Measurements from ENCODE around the gene HHAT.
"Not testable (repeated sequence)": the region's sequence is repeated elsewhere in the genome, so short reads cannot be mapped to it uniquely, and the experiment has no call there.

The HHAT gene

DNA sequence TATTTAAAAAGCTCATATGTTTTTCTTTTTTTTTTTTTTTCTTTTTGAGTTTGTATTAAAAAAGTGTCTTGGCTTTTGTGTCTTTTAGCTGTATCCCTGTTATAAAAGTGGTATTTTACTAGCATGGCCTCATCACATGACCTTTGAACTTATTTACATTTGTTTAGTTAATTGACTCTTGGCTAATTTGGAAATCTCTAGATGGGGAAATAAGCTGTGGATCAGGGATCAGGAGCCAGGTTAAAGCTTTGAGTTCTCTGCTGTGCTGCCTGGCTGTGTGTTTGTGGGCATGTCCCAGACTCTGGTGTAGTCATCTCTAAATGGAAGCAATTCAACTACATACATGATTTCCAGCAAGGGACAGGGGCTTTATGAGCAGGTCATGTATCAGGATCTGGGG, 56.5 kb downstream of the HHAT start:
- no peak for DNase-seq (ENCODE audit: extremely low read depth in 1 of 2, low read depth in 1 of 2)

GRCh38 chr1:210394281-210394821, 65.6 kb downstream of the HHAT start:
- no peak for DNase-seq (ENCODE audit: extremely low read depth in 1 of 2, low read depth in 1 of 2)

DNA sequence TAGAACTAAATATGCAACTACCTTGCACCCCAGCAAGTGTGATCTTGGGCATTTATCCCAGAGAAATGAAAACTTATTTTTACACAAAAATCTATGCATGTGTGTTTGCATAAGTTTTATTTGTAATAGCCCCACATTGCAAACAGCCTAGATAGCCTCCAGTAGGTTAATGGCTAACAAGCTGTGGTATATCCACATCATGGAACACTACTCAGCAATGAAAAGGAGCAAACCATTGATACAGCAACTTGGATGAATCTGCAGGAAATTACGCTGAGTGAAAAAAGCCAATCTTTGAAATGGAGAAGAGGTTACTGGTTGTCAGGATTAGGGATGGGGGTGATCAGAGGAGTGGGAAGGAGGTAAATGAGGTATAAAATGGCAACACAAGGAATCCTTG, 67.8 kb downstream of the HHAT start:
- DNase-seq (ENCODE audit: extremely low read depth in 1 of 2, low read depth in 1 of 2) = no peak

DNA sequence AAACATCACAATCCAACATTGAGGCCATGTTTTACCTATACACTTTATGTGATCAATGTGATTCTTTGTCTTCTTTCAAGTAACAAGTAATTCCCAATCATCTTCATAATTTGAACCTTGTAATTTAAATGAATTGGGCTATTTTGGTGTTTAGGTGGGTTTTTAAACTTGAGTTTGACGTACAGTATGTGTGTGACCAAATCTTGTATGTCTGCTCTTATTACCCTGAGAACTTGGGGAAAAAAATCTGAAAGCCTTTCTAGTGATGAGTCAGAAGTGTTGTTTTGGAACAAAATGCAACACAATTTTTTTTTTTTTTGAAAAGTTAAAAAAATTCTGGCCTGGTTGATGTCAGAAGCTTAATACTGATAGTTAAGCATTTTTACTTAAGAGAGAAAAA, 68.5 kb downstream of the HHAT start:
- no peak for DNase-seq (ENCODE audit: extremely low read depth in 1 of 2, low read depth in 1 of 2)

GRCh38 chr1:210397681-210398080, 69.0 kb downstream of the HHAT start:
- no peak for DNase-seq (ENCODE audit: extremely low read depth in 1 of 2, low read depth in 1 of 2)

GRCh38 chr1:210398466-210398865, 69.8 kb downstream of the HHAT start:
- no peak for DNase-seq (ENCODE audit: extremely low read depth in 1 of 2, low read depth in 1 of 2)

GRCh38 chr1:210400043-210400840, 71.5 kb downstream of the HHAT start:
- DNase-seq (ENCODE audit: extremely low read depth in 1 of 2, low read depth in 1 of 2) = no peak

- no peak for DNase-seq (ENCODE audit: extremely low read depth in 1 of 2, low read depth in 1 of 2)
These were observed 73.9 kb downstream of the HHAT start for GRCh38 chr1:210402560-210402959.

GRCh38 chr1:210405316-210405715, 76.6 kb downstream of the HHAT start:
- DNase-seq (ENCODE audit: extremely low read depth in 1 of 2, low read depth in 1 of 2) = no peak

- not testable (repeated sequence) for DNase-seq (ENCODE audit: extremely low read depth in 1 of 2, low read depth in 1 of 2)
These were observed 77.6 kb downstream of the HHAT start for GRCh38 chr1:210406341-210406740.

GRCh38 chr1:210407207-210407886, 78.6 kb downstream of the HHAT start:
- peak; percentile 37 to 43 for DNase-seq (ENCODE audit: extremely low read depth in 1 of 2, low read depth in 1 of 2)

GRCh38 chr1:210407887-210408252, 79.2 kb downstream of the HHAT start:
- no peak for DNase-seq (ENCODE audit: extremely low read depth in 1 of 2, low read depth in 1 of 2)

GRCh38 chr1:210412240-210412639, 83.5 kb downstream of the HHAT start:
- DNase-seq (ENCODE audit: extremely low read depth in 1 of 2, low read depth in 1 of 2) = no peak

DNA sequence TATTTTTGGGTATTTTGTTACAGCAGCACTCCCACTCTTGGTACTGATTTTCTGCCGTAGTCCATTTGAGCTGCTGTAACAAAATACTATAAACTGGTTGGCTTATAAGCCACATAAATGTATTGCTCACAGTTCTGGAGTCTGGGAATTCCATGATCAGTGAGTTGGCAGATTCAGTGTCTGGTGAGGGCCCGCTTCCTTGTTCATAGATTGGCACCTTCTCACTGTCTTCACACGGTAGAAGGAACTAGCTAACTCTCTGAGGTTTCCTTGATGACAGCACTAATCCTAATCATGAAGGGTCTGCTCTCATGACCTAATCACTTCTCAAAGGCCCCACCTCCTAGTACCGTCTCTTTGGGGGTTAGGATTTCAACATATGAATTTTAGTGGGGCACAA, 85.2 kb downstream of the HHAT start:
- no peak for DNase-seq (ENCODE audit: extremely low read depth in 1 of 2, low read depth in 1 of 2)

DNA sequence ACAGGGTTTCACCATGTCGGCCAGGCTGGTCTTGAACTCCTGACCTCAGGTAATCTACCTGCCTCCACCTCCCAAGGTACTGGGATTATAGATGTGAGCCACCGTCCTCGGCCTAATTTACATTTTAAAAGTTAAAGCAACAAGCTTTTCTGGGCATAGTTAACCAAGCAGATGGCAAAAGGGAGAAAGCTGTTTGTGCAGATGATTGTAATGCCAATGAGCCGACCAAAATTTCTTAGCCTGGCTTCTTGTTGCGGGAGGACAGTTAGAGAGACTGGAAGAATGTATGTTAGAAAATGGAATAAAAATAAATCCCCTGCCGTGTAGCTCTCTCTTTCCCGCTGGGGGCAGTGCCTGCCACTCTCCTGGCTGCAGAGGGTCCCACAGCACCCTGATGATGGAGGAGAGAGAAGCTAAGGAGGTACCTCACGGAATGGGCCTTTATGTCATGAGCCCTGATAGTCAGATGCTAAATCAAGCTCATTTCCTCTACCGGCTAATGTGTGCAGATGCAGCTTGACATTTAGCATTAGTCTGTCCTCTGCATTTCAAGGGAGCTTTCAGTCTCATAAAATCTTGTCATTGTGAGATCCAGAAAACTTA, 87.2 kb downstream of the HHAT start:
- DNase-seq (ENCODE audit: extremely low read depth in 1 of 2, low read depth in 1 of 2) = no peak

GRCh38 chr1:210416681-210417080, 88.0 kb downstream of the HHAT start:
- DNase-seq (ENCODE audit: extremely low read depth in 1 of 2, low read depth in 1 of 2) = no peak

DNA sequence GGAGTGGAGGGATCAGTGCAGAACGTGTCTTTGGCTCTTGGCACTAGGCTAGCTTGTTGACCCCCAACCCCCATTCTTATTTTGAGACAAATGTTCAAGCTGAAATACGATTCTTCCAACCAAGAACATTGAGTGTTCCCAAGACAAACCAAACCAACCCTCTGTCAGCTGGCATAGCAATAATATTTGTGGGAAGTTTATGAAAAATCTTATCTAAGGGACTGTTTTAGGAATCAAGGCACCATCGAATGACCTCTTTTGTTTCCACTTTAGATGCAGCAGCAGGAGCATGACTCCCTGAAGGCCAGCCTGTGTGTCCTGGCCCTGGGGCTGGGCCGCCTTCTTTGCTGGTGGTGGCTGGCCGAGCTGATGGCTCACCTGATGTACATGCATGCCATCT, 89.2 kb downstream of the HHAT start:
- no peak for DNase-seq (ENCODE audit: extremely low read depth in 1 of 2, low read depth in 1 of 2)

DNA sequence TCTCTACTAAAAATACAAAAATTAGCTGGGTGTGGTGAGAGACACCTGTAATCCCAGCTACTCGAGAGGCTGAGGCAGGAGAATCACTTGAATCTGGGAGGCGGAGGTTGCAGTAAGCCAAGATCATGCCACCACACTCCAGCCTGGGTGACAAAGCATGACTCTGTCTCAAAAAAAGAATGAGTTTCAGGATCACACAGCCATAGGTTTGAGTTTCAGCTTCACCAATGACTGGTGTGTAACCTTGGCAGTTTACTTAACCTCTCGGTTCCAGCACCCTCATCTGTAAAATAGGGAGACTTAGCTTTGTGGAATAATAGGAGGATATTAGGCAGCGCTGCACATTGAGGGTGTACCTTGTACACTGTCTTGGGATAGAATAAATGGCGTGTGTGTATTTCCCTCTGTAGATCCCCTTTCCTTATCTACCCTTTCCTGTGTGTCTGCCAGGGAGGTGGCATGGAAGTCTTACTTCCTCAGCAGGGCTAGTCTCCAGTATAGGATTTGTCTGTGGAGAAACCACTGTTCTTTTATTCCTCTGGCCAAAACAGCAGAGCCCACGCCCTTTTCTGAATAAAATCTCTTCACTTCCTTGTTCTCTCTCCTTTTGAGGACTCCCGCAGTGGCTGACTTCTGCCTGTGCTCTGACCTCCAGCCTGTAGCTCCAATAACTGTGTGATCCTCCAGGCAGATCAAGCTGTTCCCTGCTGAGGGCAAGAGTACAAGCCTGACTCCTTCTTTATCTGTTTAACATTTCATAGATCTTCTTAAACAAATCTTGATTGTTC, 90.4 kb downstream of the HHAT start:
- no peak for DNase-seq (ENCODE audit: extremely low read depth in 1 of 2, low read depth in 1 of 2)

GRCh38 chr1:210426696-210427095, 98.0 kb downstream of the HHAT start:
- DNase-seq (ENCODE audit: extremely low read depth in 1 of 2, low read depth in 1 of 2) = not testable (repeated sequence)

DNA sequence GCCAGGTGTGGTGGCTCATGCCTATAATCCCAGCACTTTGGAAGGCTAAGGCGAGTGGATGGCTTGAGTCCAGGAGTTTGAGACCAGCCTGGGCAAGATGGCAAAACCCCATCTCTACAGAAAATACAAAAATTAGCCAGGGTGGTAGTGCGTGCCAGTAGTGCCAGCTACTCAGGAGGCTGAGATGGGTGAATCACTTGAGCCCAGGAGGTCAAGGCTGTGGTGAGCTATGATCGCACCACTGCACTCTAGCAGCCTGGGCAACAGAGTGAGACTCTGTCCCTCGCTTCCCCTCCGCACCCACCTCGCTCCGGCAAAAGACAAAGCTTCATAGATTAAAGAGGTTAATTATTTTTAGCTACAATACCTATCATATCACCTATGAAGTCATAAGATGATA, 100.0 kb downstream of the HHAT start:
- DNase-seq (ENCODE audit: extremely low read depth in 1 of 2, low read depth in 1 of 2) = no peak

GRCh38 chr1:210434223-210434622, 105.5 kb downstream of the HHAT start:
- DNase-seq (ENCODE audit: extremely low read depth in 1 of 2, low read depth in 1 of 2) = no peak

Data from stimulated activated CD8-positive, alpha-beta memory T cell treated with anti-CD3 and anti-CD28 coated beads, Interleukin-7, amount 100 ng/mL, for 48 hours (primary cell).